Measurements from ENCODE around the gene FGF14. TPM values are rescaled to one million over a fixed set of nuclear protein-coding genes. Genes with fewer than 3 reads are reported as not detected.

Gene FGF14
- total RNA-seq, 1 donor from 2014 or later, result not detected

GRCh38 chr13:102250448-102250847, 151.4 kb downstream of the FGF14 start:
- no peak for TF ChIP-seq CTCF (IDR thresholded peaks at IDR 0.05; ENCODE audit: insufficient read depth, low read length, severe bottlenecking)
- DNase-seq (ENCODE audit: low read depth), result no peak
- no peak for FAIRE-seq
- no peaks in the 10 kb centered on the region for H3K27me3 ChIP-seq (ENCODE audit: control insufficient read depth, insufficient read depth, low read length)
- no peaks in the 10 kb centered on the region for H3K36me3 ChIP-seq (ENCODE audit: control insufficient read depth, insufficient read depth, low read length)
- no peak overlapping the region for H3K4me3 ChIP-seq (ENCODE audit: low read depth, low read length)

- Histone ChIP-seq H3K27me3 (ENCODE audit: control insufficient read depth, insufficient read depth, low read length) (no peaks in the 10 kb centered on the region), H3K36me3 (ENCODE audit: control insufficient read depth, insufficient read depth, low read length) (no peaks in the 10 kb centered on the region), H3K4me3 (ENCODE audit: low read depth, low read length) (no peak overlapping the region)
- no peak for FAIRE-seq
- no peak for TF ChIP-seq CTCF (IDR thresholded peaks at IDR 0.05; ENCODE audit: insufficient read depth, low read length, severe bottlenecking)
- no peak for DNase-seq (ENCODE audit: low read depth)
Observed at GRCh38 chr13:102244607-102245227, 157.1 kb downstream of the FGF14 start.

- FAIRE-seq, result no peak
- Histone ChIP-seq H3K27me3 (ENCODE audit: control insufficient read depth, insufficient read depth, low read length) (no peaks in the 10 kb centered on the region), H3K36me3 (ENCODE audit: control insufficient read depth, insufficient read depth, low read length) (no peaks in the 10 kb centered on the region), H3K4me3 (ENCODE audit: low read depth, low read length) (no peak overlapping the region)
- TF ChIP-seq CTCF (IDR thresholded peaks at IDR 0.05; ENCODE audit: insufficient read depth, low read length, severe bottlenecking), result no peak
- DNase-seq (ENCODE audit: low read depth), result no peak
Observed at GRCh38 chr13:102240110-102240509, 161.7 kb downstream of the FGF14 start.

- H3K4me3 ChIP-seq (ENCODE audit: low read depth, low read length), result no peak overlapping the region
- no peaks in the 10 kb centered on the region for H3K36me3 ChIP-seq (ENCODE audit: control insufficient read depth, insufficient read depth, low read length)
- DNase-seq (ENCODE audit: low read depth) (no peak), FAIRE-seq (no peak)
- TF ChIP-seq CTCF (IDR thresholded peaks at IDR 0.05; ENCODE audit: insufficient read depth, low read length, severe bottlenecking), result no peak
- H3K27me3 ChIP-seq (ENCODE audit: control insufficient read depth, insufficient read depth, low read length), result no peaks in the 10 kb centered on the region
Observed at GRCh38 chr13:102237230-102237629, 164.6 kb downstream of the FGF14 start.

GRCh38 chr13:102236830-102237229, 165.0 kb downstream of the FGF14 start:
- FAIRE-seq, result no peak
- H3K27me3 ChIP-seq (ENCODE audit: control insufficient read depth, insufficient read depth, low read length), result no peaks in the 10 kb centered on the region
- no peaks in the 10 kb centered on the region for H3K36me3 ChIP-seq (ENCODE audit: control insufficient read depth, insufficient read depth, low read length)
- H3K4me3 ChIP-seq (ENCODE audit: low read depth, low read length), result no peak overlapping the region
- no peak for DNase-seq (ENCODE audit: low read depth)
- no peak for TF ChIP-seq CTCF (IDR thresholded peaks at IDR 0.05; ENCODE audit: insufficient read depth, low read length, severe bottlenecking)

GRCh38 chr13:102236341-102236740, 165.5 kb downstream of the FGF14 start:
- H3K36me3 ChIP-seq (ENCODE audit: control insufficient read depth, insufficient read depth, low read length), result no peaks in the 10 kb centered on the region
- DNase-seq (ENCODE audit: low read depth) (no peak), FAIRE-seq (no peak)
- no peak for TF ChIP-seq CTCF (IDR thresholded peaks at IDR 0.05; ENCODE audit: insufficient read depth, low read length, severe bottlenecking)
- H3K27me3 ChIP-seq (ENCODE audit: control insufficient read depth, insufficient read depth, low read length), result no peaks in the 10 kb centered on the region
- no peak overlapping the region for H3K4me3 ChIP-seq (ENCODE audit: low read depth, low read length)

All from bronchial epithelial cell (primary cell).